HG02852 (cell line): Measurements from ENCODE around the gene FMN2.

Experiments
- ATAC-seq: cut with Tn5 transposase; IDR thresholded peaks from one replicate; pipeline ENCODE4 v1.9.1; 2021; ENCODE audit warnings: mild to moderate bottlenecking, moderate library complexity; ENCODE audit not compliant: unreplicated experiment

FMN2 gene

DNA sequence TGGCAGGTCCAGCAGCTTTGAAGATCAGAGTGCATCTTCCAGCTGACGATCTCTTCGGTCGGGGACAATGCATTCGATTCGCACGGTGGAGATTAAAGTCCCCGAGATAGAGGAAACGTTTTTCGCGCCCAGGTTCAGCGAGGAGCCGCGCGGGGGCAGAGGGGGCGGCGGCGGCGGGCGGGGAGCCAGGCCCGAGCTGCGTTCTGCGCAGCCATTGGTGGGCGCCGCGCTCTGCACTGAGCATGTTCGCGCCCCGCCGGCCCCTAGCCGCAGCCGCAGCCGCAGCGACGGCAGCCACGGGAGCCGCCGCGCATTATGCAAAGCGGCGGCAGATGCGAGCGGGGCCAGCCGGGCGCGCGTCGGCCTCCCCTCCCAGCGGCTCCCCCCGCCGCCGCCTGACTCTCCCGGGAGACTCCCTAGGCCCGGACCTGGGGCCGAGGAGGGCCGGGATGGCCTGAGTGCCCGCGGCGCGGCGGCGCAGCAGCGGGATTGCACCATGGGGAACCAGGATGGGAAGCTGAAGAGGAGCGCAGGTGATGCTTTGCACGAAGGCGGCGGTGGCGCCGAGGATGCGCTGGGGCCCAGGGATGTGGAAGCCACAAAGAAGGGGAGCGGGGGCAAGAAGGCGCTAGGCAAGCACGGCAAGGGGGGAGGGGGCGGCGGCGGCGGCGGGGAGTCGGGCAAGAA, at the start of gene FMN2:
Gene FMN2 (plus strand): TSS at position 270 of the 687 bp plus-strand sequence. CDS start 227 bp downstream, at position 497.
- no peak for ATAC-seq

DNA sequence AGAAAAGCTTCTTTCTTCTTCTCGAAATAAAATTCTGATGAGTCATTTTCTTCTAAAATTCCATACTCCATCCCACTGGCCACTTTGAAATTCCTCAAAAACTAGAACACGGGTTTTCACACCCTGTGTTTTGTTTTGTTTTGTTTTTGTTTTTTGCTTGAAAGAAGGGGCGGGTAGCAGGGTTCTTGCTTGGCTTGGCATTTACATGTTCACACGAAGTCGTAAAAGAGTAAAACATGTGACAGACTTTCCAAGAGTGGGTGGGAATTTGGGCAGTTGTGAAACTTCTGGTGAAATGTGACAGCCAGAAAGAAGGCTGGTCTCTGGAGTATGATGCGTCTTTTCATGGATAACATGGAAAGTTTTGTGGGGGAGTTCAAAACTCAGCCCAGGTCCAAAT, 47.1 kb upstream of the FMN2 start:
- ATAC-seq = no peak

DNA sequence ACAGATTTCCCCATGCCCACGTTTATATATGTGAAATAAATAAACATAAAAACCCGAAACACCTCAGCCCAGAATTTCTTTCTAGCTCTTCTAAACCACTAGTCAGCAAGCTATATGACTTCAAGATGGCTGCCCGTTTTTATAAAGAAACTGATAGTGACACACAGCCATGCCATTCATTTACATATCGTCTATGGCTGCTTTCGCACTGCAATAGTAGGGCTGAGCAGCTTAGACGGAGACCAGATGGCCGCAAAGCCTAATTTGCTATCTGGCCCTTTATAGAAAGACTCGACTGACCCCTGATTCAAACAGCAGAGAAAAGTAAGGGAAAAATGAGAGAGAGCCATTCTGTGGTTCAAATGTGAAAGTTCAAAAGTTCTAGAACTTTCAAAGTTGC, 45.7 kb upstream of the FMN2 start:
- ATAC-seq = no peak

DNA sequence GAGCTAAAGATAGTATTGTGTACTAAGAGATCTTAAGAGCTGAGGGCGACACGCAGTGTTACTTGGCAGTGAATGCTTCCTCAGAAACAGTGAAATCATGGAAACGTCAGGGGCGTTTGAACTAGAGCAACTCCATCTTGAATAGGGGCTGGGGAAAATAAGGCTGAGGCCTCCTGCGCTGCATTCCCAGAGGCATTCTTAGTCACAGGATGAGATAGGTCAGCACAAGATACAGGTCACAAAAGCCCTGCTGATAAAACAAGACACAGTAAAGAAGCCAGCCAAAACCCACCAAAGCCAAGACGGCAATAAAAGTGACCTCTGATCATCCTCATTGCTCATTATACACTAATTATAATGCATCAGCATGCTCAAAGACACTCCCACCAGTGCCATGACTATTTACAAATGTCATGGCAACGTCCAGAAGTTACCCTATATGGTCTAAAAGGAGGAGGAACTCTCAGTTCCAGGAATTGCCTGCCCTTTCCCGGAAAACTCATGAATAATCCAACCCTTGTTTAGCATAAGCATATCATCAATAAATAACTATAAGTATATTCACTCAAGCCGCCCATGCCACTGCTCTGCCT, 37.5 kb upstream of the FMN2 start:
- no peak for ATAC-seq

DNA sequence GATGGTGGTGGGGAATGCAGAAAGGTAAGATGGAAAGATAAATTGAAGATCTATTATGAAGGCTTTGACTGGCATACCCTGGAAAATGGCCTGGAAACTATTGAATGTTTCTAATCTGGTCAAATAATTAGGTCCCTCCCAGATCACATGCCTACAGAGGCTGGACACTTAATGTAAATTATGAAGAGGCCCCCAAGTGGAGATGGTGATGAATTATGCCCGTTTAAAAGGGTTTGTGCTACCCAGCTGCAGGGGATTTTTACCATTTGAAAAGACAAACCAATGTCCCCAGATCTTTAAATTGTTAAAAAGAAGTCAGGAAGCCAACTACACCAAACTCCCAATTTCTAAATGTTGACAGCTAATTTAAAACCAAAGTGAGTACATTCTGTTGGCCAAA, 35.7 kb upstream of the FMN2 start:
- no peak for ATAC-seq

DNA sequence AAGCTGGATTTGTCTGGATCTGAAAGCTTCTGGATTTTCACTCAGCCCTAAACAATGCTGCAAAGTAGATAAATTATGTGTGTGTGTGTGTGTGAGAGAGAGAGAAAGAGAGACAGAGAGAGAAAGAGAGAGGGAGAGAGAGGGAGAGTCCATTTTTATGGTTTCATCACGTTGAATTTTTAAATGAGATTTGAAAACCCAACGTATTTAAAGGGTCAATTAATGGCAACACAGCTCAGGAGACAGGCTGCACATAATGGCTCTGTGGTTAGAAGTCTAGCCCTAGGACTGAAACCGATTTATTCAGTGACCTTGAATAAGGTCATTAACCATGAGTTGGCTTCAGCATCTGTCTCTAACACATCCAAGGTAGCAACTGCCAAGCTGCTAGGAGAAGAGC, 35.3 kb upstream of the FMN2 start:
- ATAC-seq = no peak

DNA sequence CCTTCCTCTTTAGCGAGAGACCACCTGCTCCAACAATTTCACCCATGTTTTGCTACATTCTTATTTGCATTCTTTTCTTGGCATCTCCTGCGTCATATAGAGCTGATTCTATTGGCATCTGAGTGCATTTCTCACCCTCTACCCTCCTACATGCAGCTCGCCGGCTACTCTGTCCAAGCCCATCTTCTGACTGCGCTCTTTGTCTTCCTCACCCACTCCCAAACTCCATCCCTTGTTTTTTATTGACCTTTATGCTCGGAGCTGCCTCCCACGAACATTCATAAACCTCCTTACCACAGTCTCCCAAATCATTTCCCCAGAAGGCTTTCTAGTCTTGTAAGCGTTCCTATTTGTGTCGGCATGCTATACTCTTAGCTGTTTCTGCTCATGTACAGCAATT, 33.6 kb upstream of the FMN2 start:
- ATAC-seq = no peak

DNA sequence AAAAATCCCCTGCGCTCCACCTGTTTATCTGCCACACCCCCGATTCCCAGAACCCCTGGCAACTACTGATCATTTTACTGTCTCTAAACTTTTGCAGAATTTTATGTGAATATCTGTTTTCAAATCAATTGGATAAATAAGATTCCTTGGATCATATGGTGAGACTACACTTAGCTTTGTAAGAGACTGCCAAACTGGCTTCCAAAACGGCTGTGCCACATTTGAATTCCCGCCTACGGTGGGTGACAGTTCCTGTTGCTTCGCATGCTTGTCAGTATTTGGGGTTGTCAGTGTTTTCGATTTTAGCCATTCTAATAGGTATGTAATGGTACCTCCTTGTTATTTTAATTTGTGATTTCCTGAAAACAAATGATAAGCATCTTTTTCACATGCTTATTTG, 22.7 kb upstream of the FMN2 start:
- no peak for ATAC-seq

DNA sequence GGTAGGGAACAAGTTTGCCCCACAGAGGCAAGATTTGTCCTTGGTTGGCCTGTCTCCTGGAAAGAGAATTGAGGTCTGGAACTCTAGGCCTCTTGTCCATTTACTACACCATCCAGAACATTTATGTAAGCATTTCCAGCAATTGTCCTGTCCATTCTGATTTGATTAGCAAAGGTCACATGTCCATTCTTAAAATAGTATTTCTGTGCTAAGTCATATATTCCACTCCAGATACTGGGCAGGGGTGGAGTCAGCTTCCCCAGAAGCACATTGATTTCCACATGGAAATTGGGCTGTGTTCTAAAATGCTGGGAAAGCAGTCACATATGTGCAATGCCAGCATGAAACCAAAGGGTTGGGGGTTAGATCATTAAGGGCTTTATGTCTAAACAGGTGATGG, 21.5 kb upstream of the FMN2 start:
- no peak for ATAC-seq

DNA sequence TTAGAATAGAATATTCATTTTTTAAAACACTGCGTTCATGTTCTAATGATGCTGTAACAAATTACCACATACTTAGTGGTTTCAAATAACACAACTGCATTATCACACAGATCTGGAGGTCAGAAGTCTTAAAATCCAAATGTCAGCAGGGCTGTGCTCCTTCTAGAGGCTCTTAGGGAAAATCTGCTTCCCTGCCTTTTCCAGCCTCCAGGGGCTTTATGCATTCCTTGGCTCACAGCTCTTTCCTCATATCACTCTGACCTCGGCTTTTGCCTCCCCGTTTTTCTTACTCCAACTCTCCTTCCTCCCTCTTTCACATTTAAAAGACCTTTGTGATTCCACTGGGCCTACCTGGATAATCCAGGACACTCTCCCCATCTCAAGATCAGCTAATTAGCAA, 18.6 kb upstream of the FMN2 start:
- ATAC-seq = no peak

DNA sequence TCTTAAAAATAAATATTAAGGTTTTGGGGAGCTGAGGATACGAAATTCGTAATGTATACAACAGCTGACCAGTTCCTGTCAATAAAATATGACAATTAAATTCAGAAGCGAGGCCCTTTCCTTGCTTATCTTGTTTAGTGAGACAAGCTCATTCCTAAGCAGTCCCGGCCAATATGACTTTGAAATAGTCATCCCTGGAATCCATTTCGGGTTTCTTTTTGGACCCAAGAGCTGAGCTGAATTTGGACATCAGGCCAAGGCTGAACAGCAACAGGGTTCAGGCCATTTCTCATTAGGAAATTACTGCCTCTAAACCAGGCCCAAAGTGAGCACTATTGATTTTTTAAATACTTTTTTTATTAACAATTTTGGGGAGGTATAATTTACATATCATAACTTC, 17.3 kb upstream of the FMN2 start:
- ATAC-seq = no peak

DNA sequence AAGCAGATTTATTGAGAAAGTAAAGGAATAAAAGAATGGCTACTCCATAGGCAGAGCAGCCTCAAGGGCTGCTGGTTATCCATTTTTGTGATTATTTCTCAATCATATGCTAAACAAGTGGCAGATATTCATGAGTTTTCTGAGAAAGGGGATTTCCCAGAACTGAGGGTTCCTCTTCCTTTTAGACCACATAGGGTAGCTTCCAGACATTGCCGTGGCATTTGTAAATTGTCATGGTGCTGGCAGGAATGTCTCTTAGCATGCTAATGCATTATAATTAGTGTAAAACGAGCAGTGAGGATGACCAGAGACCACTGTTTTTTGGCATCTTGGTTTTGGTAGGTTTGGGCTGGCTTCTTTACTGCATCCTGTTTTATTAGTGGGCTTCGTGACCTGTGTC, 16.8 kb upstream of the FMN2 start:
- no peak for ATAC-seq

DNA sequence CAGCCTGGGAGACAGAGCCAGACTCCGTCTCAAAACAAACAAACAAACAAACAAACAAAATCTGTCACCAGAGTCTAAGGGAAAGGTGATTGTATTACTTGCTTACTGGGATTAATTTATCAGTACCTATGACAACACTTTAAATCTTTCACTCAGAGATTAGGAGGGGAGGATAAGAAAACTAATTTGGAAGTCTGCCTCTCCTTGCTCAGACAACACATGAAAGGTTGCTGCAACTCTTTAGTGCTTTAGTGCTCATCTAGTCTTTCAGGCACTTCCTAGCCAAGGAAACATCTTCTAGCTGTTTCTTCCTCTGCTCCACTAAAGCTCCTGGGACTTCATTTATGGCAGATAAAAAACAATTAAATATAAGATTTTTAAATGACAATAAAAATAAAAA, 7.3 kb upstream of the FMN2 start:
- ATAC-seq = no peak

DNA sequence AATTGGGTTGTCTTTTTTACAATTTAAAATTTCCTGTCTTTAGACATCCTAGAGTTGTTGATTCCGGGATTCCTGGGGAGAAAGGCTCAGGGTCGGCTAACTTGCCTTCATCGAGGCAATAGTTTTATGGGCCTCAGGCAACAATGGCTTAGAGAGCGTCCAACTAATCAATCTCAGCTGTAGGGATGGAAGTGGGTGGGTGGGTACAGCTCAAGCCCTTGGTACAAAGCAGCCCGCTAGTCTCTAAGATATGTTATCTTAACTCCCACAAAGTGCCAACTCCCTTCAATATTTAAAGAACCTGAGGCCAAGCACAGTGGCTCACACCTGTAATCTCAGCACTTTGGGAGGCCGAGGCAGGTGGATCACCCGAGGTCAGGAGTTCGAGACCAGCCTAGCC, 6.9 kb upstream of the FMN2 start:
- no peak for ATAC-seq

DNA sequence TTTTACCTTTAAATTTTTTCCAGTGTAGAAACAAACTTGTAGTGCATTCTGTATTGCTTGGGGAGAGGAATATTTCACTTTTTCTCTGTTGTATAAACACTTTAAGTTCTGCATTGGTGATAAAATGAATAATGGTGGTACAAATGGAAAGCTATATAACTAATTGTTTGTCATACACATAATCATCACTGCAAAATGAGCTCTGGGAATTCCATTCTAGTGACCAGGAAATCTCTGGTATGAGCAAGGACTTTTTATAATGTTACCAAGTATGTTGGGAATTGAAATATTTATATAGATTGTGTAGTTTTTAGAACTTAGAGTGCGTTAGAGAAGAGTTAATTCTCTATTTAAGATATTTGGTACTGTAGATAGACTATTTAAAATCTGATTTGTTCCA, 5.0 kb upstream of the FMN2 start:
- no peak for ATAC-seq

DNA sequence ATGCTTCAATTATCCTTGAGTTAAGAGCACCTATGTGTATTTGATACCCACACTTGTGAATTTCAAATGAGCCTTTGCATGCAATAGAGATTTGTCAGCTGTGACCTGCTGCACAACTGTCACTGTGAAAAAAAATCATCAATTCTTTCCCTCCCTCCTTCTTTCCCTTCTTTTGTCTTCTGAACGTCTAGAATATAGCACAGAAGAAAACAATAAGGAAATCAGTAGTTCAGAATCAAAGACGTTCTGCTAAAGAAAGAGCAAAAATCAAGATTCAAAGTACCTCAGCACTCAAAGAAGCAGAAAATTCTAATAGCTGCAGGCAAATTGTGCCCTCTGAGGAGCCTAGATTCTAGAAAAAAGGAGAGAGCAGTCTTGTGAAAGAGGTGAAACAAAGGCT, 1.7 kb upstream of the FMN2 start:
- ATAC-seq = no peak

DNA sequence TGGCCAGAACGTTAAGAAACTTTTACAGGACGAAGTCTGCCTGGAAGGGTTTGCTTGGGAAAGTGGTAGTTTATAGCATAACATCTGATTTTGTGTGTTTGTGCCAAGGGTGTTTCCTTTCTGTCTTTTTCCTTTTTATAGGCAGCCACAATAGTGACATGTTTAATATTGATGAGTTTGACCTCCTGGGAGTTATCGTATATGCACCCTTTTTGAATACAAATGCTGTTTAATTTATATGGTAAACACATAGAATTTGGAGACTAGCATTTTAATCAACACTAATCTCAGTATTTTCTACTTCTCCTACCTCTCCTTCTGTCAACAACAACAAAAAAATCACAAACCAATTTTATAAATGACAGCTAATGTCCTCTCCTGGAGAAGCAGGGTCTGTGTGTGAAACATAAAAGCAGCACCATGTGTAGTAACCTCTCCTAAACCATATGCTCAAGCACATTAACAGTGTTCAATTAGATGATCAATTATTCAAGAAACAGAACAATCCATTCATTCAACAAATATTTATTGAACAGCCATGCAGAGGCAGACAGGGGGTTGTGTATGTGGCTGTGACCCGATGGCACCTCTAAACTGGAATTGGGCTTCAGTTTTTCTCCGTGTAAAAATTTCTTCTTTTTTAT, 604 bp upstream of the FMN2 start:
- no peak for ATAC-seq

DNA sequence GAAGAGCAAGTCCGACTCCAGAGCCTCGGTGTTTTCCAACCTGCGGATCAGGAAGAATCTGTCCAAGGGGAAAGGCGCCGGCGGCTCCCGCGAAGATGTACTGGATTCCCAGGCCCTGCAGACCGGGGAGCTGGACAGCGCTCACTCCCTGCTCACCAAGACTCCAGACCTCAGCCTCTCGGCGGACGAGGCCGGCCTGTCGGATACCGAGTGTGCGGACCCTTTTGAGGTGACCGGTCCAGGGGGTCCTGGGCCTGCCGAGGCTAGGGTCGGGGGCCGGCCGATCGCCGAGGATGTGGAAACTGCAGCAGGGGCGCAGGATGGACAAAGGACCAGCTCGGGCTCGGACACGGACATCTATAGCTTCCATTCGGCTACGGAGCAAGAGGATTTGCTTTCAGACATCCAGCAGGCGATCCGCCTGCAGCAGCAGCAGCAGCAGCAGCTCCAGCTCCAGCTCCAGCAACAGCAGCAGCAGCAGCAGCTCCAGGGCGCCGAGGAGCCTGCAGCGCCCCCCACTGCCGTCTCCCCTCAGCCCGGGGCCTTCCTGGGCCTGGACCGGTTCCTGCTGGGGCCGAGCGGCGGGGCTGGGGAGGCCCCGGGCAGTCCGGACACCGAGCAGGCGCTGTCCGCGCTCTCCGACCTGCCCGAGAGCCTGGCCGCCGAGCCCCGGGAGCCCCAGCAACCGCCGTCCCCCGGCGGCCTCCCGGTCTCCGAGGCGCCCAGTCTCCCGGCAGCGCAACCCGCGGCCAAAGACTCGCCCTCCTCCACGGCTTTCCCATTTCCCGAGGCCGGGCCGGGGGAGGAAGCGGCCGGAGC, 827 bp downstream of the FMN2 start:
- no peak for ATAC-seq

DNA sequence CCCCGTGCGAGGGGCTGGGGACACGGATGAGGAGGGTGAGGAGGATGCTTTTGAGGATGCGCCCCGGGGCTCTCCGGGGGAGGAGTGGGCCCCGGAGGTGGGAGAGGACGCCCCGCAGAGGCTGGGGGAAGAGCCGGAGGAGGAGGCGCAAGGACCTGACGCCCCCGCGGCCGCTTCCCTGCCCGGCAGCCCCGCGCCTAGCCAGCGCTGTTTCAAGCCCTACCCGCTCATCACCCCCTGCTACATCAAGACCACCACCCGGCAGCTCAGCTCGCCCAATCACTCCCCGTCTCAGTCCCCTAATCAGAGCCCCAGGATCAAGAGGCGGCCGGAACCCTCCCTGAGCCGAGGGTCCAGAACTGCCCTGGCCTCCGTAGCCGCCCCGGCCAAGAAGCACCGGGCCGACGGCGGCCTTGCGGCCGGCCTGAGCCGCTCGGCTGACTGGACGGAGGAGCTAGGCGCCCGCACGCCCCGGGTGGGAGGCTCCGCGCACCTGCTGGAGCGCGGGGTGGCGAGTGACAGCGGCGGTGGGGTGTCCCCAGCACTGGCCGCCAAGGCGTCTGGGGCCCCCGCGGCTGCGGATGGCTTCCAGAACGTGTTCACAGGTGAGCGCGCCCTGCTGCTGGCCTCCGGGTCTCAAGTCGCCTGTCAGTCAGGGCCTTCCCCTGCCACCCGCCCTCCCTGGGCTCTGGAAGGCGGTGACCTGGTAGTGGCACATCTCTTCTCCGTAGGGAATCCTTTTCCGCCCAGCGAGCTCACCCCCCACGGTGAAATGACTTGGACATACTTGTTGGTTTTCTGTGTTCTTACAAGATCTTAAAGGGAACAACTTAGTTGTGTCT, 1.7 kb downstream of the FMN2 start:
- no peak for ATAC-seq

DNA sequence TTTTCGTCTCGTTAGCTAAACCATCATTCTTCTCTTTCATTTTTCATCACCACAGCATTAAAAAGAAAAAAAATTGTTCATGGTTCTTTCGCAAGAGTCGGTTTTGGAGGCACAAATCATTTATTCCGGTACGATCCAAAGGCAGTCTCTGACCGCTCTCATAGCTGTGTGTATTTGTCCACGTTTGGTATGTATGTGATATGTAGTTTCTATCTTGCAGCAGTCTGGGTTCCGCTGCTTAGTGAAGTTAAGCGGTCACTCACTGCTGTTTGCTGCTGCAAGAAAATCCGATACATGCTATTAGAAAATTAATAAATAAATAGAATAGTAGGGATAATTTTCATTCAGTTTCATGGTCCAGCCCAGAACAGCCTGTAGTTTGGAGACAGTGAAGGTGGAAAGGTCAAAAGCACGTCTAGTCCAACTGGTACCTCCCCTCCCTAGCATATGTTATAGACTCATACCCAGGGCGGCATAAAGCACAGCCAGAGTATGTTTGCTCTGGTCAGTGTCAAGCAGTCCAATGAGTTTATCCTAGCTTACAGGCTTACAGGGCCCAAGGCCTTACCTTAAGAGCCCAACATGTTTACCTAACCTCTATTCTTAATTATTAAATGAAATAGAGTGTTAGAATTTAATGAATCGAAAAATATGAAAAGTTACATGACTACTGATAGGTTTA, 2.5 kb downstream of the FMN2 start:
- no peak for ATAC-seq
